ENCODE measurements around the gene ASB18. TPM values are rescaled to one million over a fixed set of nuclear protein-coding genes. Genes with fewer than 3 reads are reported as not detected.
"Not testable (repeated sequence)": the region's sequence is repeated elsewhere in the genome, so short reads cannot be mapped to it uniquely, and the experiment has no call there.

The ASB18 gene
- total RNA-seq, 1 donor from 2014 or later, result 44.4 TPM

GRCh38 chr2:236288373-236288772 is 24.2 kb upstream of the ASB18 start:
- intact Hi-C loops (cut with DNase I); DNase-seq (ENCODE audit: low spot score): not testable (repeated sequence)

- intact Hi-C loops (cut with DNase I), result no loop called here
- DNase-seq (ENCODE audit: low spot score), result no peak
Measured at GRCh38 chr2:236287656-236288055, 23.4 kb upstream of the ASB18 start.

- DNase-seq (ENCODE audit: low spot score), result no peak
- intact Hi-C loops (cut with DNase I), result no loop called here
Measured at GRCh38 chr2:236286873-236287545, 22.8 kb upstream of the ASB18 start.

GRCh38 chr2:236284208-236284607 is 20.0 kb upstream of the ASB18 start:
- intact Hi-C loops (cut with DNase I), result no loop called here
- no peak for DNase-seq (ENCODE audit: low spot score)

GRCh38 chr2:236282406-236282805 is 18.2 kb upstream of the ASB18 start:
- no peak for DNase-seq (ENCODE audit: low spot score)
- intact Hi-C loops (cut with DNase I), result no loop called here

GRCh38 chr2:236281423-236281822 is 17.2 kb upstream of the ASB18 start:
- intact Hi-C loops (cut with DNase I), result no loop called here
- DNase-seq (ENCODE audit: low spot score), result no peak

- intact Hi-C loops (cut with DNase I), result no loop called here
- no peak for DNase-seq (ENCODE audit: low spot score)
Measured at GRCh38 chr2:236273126-236273525, 8.9 kb upstream of the ASB18 start.

- no peak for DNase-seq (ENCODE audit: low spot score)
- intact Hi-C loops (cut with DNase I), result no loop called here
Measured at GRCh38 chr2:236271851-236272250, 7.6 kb upstream of the ASB18 start.

GRCh38 chr2:236269876-236270275 is 5.7 kb upstream of the ASB18 start:
- DNase-seq (ENCODE audit: low spot score); intact Hi-C loops (cut with DNase I): not testable (repeated sequence)

GRCh38 chr2:236265675-236266074 is 1.5 kb upstream of the ASB18 start:
- intact Hi-C loops (cut with DNase I), result no loop called here
- DNase-seq (ENCODE audit: low spot score), result no peak

GRCh38 chr2:236262238-236262637 is 2.0 kb downstream of the ASB18 start:
- DNase-seq (ENCODE audit: low spot score), result no peak
- intact Hi-C loops (cut with DNase I), result no loop called here

GRCh38 chr2:236261452-236261851 is 2.8 kb downstream of the ASB18 start:
- DNase-seq (ENCODE audit: low spot score), result no peak
- intact Hi-C loops (cut with DNase I), result no loop called here

- no peak for DNase-seq (ENCODE audit: low spot score)
- intact Hi-C loops (cut with DNase I), result no loop called here
Measured at GRCh38 chr2:236259371-236259770, 4.8 kb downstream of the ASB18 start.

- DNase-seq (ENCODE audit: low spot score), result no peak
- intact Hi-C loops (cut with DNase I), result no loop called here
Measured at GRCh38 chr2:236257575-236257974, 6.6 kb downstream of the ASB18 start.

- intact Hi-C loops (cut with DNase I), result no loop called here
Measured at GRCh38 chr2:236257136-236257535, 7.1 kb downstream of the ASB18 start.

GRCh38 chr2:236256366-236256985 is 7.7 kb downstream of the ASB18 start:
- no peak for DNase-seq (ENCODE audit: low spot score)
- intact Hi-C loops (cut with DNase I), result no loop called here

More at GRCh38 chr2:236257136-236257535, 7.1 kb downstream of the ASB18 start:
- no peak for DNase-seq (ENCODE audit: low spot score)

- no peak for DNase-seq (ENCODE audit: low spot score)
- intact Hi-C loops (cut with DNase I), result no loop called here
Measured at GRCh38 chr2:236254674-236255073, 9.5 kb downstream of the ASB18 start.

- DNase-seq (ENCODE audit: low spot score), result no peak
- intact Hi-C loops (cut with DNase I), result no loop called here
Measured at GRCh38 chr2:236254001-236254400, 10.2 kb downstream of the ASB18 start.

- intact Hi-C loops (cut with DNase I), result no loop called here
Measured at GRCh38 chr2:236252602-236253001, 11.6 kb downstream of the ASB18 start.

GRCh38 chr2:236250909-236251579 is 13.2 kb downstream of the ASB18 start:
- DNase-seq (ENCODE audit: low spot score), result no peak
- intact Hi-C loops (cut with DNase I), result no loop called here

More at GRCh38 chr2:236252602-236253001, 11.6 kb downstream of the ASB18 start:
- no peak for DNase-seq (ENCODE audit: low spot score)

- intact Hi-C loops (cut with DNase I), result no loop called here
- no peak for DNase-seq (ENCODE audit: low spot score)
Measured at GRCh38 chr2:236250286-236250685, 13.9 kb downstream of the ASB18 start.

Data from cardiac septum (tissue), 1 donor.